ENCODE measurements around the gene FGF3.

GRCh38 chr11:69866648-69867047 lies 47.4 kb upstream of the FGF3 start:
- TF ChIP-seq POLR2A (IDR thresholded peaks at IDR 0.05), result no peak
- TF ChIP-seq CTCF (IDR thresholded peaks at IDR 0.05), result no peak
